NCI-H2107 treated with DMSO at 0.1 percent for 48 hours (cell line): ENCODE results near the gene SLBP.
"Not testable (repeated sequence)": the region's sequence is repeated elsewhere in the genome, so short reads cannot be mapped to it uniquely, and the experiment has no call there.

Source experiments
- DNase-seq: peaks from one replicate; lab custom pipeline; 2025; ENCODE audit not compliant: unreplicated experiment; lab: John Stamatoyannopoulos, UW

SLBP gene

GRCh38 chr4:1678244-1678643, 33.9 kb downstream of the SLBP start:
- DNase-seq: no peak

GRCh38 chr4:1676605-1677525, 35.3 kb downstream of the SLBP start:
- DNase-seq: no peak

GRCh38 chr4:1675802-1676137, 36.3 kb downstream of the SLBP start:
- DNase-seq: no peak

GRCh38 chr4:1675136-1675801, 36.9 kb downstream of the SLBP start:
- DNase-seq: no peak

- DNase-seq: no peak
Observed at GRCh38 chr4:1674682-1675081, 37.4 kb downstream of the SLBP start.

GRCh38 chr4:1673671-1674070, 38.4 kb downstream of the SLBP start:
- no peak for DNase-seq

DNA sequence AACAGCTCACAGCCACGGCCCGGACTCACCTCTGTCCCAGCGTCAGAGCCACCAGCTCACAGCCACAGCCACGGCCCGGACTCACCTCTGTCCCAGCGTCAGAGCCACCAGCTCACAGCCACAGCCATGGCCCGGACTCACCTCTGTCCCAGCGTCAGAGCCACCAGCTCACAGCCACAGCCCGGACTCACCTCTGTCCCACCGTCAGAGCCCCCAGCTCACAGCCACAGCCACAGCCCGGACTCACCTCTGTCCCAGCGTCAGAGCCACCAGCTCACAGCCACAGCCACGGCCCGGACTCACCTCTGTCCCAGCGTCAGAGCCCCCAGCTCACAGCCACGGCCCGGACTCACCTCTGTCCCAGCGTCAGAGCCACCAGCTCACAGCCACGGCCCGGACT, 41.1 kb downstream of the SLBP start:
- not testable (repeated sequence) for DNase-seq

GRCh38 chr4:1670279-1670678, 41.8 kb downstream of the SLBP start:
- DNase-seq: no peak

DNA sequence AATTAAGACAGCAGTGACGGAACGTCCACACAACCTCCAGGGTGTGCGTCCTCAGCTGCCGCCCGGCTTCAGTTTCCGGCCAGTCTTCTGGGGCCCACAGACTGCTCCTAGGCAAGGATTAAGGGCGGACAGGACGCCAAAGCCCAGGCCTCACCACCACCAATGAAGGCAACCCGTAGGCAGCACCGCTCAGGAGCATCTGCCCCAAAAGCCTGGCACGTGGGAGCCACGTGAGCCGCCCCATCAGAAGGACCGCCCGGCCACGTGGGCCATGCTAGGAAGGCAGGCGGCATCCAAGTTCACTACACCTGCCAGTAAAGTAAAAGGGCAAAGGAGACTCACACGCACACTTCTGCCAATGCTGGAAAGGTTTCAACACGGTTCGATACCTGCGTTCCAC, 42.3 kb downstream of the SLBP start:
- DNase-seq: no peak

- no peak for DNase-seq
Observed at GRCh38 chr4:1669270-1669669, 42.8 kb downstream of the SLBP start.

DNA sequence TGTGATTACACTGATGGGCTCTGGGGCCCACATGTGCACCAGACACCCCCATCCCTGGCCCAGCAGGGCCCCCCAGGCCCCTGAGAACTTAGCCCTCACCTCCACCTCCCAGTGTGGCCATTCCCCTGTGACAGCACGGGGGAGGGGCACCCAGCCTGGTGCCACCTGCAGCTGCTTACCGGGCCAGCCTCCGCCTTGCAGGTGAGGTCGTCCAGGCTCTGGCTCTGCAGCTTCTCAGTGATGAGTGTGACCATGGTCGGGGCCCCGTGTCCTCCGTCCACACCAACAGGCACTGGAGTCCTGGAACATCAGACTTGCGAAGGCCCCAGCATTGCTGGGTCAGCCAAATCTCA, 43.7 kb downstream of the SLBP start:
- DNase-seq: no peak

DNA sequence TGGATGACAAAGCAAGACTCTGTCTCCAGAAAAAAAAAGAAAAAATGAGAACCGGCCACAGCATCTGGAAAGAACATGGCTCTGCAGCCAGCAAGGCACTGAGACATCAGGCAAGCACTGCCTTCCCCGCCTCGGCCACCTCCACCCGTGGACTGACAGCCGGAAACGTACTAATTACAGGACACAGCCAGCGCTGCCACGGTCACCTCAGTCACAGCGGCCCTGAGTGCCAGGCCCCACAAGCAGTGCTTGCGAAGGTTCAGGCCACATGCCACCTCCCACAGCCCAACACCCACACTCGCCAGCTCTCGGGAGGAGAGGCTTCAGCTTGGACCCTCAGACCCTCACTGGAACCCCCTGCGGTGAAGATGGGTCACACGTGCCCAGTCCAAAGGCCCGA, 44.8 kb downstream of the SLBP start:
- no peak for DNase-seq

GRCh38 chr4:1666391-1666790, 45.7 kb downstream of the SLBP start:
- no peak for DNase-seq

- no peak for DNase-seq
Observed at GRCh38 chr4:1664141-1664540, 48.0 kb downstream of the SLBP start.

DNA sequence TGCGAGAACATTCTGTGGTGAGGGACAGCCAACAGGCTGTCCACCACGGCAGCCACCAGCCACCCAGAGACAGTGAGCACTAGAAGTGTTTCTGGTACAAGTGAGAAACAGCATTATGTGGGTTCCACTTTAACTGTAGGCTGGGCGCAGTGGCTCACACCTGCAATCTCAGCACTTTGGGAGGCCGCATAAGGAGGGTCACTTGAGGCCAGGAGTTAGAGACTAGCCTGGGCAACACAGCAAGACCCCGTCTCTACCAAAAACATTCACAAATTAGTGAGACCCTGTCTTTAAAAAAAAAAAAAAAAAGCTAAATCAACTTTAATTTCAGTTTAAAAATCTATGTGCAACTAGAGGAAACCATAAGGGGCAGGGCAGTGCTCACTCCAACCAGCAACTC, 48.6 kb downstream of the SLBP start:
- no peak for DNase-seq

GRCh38 chr4:1661695-1662094, 50.4 kb downstream of the SLBP start:
- no peak for DNase-seq

GRCh38 chr4:1660948-1661677, 51.0 kb downstream of the SLBP start:
- DNase-seq: no peak

DNA sequence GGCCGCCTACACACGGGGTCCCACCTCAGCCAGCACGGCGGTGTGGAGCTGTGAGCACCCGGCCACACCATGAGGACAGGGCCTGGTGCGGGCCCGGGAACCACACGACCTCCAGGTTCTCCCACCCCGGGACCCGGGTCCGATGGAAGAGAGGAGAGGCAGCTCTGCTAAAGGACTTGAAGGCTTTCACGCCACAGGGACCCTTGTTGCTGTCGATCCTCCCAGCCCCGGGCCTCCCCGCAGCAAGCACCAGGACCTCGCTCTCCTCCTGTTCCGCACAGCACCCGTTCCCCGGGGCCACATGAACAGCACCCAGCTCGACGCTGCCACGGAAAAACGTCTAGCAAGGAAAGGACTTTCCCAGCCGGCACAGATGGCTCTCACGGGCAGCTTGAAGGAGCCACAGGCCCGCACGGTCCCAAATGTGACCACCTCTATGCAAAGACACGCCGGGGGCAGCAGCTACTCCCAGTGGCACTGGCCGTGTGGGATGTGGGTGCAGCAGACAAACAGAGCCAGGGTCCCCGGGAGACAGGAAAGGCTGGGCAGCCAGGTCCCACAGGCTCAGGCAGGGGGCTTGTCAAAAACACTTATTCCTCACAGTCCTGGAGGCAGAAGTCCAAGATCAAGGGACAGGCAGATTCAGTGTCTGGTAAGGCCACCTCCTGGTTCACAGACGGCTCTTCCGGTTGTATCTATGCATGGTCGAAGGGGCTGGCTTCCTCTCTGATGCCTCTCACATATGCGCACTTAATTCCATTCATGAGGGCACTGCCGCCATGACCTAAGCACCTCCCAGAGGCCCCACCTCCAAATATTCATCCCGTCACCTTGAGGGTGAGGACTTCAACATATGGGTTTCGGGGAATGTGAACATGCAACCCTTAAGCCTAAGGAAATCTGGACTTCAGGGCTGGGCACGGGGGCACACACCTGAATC, 52.7 kb downstream of the SLBP start:
- DNase-seq: no peak

DNA sequence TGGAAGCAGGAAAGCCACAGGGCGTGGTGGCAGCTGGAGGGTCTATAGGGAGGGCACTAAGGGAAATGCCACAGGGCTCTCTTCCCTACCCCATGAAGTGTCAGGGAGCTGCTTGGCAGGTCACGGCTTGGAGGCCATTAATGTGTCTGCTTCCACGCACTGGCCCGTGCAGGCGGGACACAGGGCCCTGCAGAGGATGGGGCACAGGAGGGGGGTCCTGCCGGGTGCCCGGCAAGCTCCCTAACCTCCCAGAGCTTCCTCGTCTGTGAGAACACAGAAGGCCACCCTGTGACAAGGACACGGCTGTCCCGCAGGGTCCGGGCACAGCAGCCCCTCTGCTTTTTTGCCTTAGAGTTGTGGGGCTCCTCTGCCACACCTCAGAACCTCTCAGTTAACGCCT, 53.5 kb downstream of the SLBP start:
- DNase-seq: no peak

GRCh38 chr4:1658146-1658545, 54.0 kb downstream of the SLBP start:
- no peak for DNase-seq

DNA sequence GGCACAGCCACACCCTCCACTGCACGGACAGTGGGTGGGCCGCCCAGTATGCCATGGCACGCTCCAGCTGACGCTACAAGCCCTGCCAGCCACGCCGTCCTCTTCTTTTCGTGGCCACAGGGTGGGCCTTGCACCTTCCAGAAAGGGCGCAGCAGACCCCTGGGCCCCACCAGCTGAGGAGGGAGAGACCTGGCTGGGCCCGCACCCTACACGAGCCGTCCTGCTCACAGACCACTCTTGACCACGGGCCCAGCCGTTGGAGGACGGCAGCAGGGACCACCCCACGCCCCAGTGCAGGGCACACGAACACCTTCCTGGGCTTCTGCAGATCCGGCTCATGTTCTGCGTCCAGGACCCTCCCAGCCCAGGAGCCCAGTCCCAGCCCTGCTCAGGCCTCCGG, 55.1 kb downstream of the SLBP start:
- no peak for DNase-seq
